Measurements from ENCODE around the gene DNAJB14. TPM values are rescaled to one million over a fixed set of nuclear protein-coding genes. Genes with fewer than 3 reads are reported as not detected.
A peak's percentile ranks its signal among the peaks of the same experiment; 100 is the strongest.

DNAJB14 gene
- polyA plus RNA-seq, 2 donors: 6.4 to 7.0 TPM

DNA sequence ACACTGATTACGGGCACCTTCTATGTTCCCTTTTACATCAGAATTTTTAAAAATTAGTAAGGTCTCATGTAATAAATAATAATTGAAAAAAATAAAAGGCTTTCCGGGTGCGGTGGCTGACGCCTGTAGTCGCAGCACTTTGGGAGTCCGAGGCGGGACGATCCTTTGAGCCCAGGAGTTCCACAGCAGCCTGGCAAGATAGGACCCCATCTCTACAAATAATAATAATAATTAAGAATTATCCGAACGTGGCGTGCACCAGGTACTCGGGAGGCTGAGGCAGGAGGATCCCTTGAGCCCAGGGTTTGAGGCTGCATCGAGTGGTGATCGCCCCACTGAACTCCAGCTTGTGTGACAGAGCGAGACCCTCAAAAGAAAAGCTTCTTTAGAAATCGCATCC, 51.4 kb downstream of the DNAJB14 start:
- Histone ChIP-seq H3K4me1 (ENCODE audit: control insufficient read depth in 2 of 2, insufficient read depth in 2 of 2, low read length in 1 of 2) (no peaks in the 10 kb centered on the region), H3K9me3 (ENCODE audit: control insufficient read depth in 2 of 2, insufficient read depth in 1 of 2, low read depth in 1 of 2, low read length in 1 of 2) (no peaks in the 10 kb centered on the region), H3K4me3 (ENCODE audit: low read depth in 1 of 2, low read length in 2 of 2) (peak overlapping the region in 1 of 2 donors; percentile 97), H3K36me3 (ENCODE audit: control insufficient read depth in 2 of 2, insufficient read depth in 2 of 2, low read length in 1 of 2) (no peaks in the 10 kb centered on the region), H3K27ac (ENCODE audit: low read depth in 2 of 2, low read length in 1 of 2) (peak overlapping the region in 1 of 2 donors; percentile 67), H3K27me3 (ENCODE audit: control insufficient read depth in 1 of 2, insufficient read depth in 2 of 2, low read length in 2 of 2) (no peaks in the 10 kb centered on the region)
- WGBS, 2 donors: 92 to 96% methylated on average over 16 of the region's 16 CpGs

GRCh38 chr4:99894161-99894997, 52.0 kb downstream of the DNAJB14 start, which contains the start of gene LAMTOR3:
TSS of gene LAMTOR3 (minus strand) at chr4:99894427. CDS start at chr4:99893963, 464 bp downstream.
- Histone ChIP-seq H3K4me1 (ENCODE audit: control insufficient read depth in 2 of 2, insufficient read depth in 2 of 2, low read length in 1 of 2) (no peaks in the 10 kb centered on the region), H3K9me3 (ENCODE audit: control insufficient read depth in 2 of 2, insufficient read depth in 1 of 2, low read depth in 1 of 2, low read length in 1 of 2) (no peaks in the 10 kb centered on the region), H3K36me3 (ENCODE audit: control insufficient read depth in 2 of 2, insufficient read depth in 2 of 2, low read length in 1 of 2) (no peaks in the 10 kb centered on the region), H3K27ac (ENCODE audit: low read depth in 2 of 2, low read length in 1 of 2) (peak within 1 kb of the TSS; percentile 92 to 96), H3K4me3 (ENCODE audit: low read depth in 1 of 2, low read length in 2 of 2) (peak within 1 kb of the TSS; percentile 83 to 97), H3K27me3 (ENCODE audit: control insufficient read depth in 1 of 2, insufficient read depth in 2 of 2, low read length in 2 of 2) (no peaks in the 10 kb centered on the region)
- WGBS, 2 donors: 3% methylated on average over 32 to 39 of the region's 40 CpGs

DNA sequence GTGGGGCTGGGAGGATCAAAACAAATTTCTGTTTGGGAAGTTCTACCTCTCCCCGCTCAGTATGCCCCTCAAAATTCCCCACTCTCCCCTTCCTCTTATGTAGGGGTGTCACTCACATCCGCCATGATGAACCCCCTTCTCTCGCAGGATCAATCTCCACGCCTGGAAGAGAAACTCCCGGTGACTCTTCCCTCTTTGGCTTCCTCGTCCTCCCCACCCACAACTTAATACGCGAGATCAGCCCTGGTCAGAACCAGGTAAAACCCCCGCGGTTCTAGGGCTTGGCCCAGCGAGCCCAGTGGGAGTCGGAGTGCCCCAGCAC, 52.6 kb downstream of the DNAJB14 start:
- peak overlapping the region; percentile 92 to 96 for H3K27ac ChIP-seq (ENCODE audit: low read depth in 2 of 2, low read length in 1 of 2)
- H3K4me3 ChIP-seq (ENCODE audit: low read depth in 1 of 2, low read length in 2 of 2): peak overlapping the region; percentile 83 to 97
- no peaks in the 10 kb centered on the region for H3K9me3 ChIP-seq (ENCODE audit: control insufficient read depth in 2 of 2, insufficient read depth in 1 of 2, low read depth in 1 of 2, low read length in 1 of 2)
- no peaks in the 10 kb centered on the region for H3K36me3 ChIP-seq (ENCODE audit: control insufficient read depth in 2 of 2, insufficient read depth in 2 of 2, low read length in 1 of 2)
- H3K27me3 ChIP-seq (ENCODE audit: control insufficient read depth in 1 of 2, insufficient read depth in 2 of 2, low read length in 2 of 2): no peaks in the 10 kb centered on the region
- 1 to 2% methylated on average over 12 of the region's 12 CpGs for WGBS, 2 donors
- H3K4me1 ChIP-seq (ENCODE audit: control insufficient read depth in 2 of 2, insufficient read depth in 2 of 2, low read length in 1 of 2): no peaks in the 10 kb centered on the region

DNA sequence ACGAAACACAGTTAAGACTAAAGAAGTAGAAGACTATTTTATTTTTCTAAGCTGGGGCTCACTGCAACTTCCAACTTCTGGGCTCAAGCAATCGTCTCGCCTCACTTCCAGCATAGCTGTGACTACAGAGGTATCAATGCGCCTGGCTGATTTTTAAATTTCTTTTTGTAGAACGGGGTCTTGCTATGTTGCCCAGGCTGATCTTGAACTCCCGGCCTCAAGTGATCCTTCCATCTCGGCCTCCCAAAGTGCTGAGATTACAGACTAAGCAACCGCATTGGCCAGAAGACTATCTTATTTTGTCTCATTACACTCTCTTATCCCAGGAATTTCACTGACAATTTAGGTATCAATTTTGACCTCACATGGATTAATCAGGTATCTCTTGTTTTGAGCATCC, 53.4 kb downstream of the DNAJB14 start:
- no peaks in the 10 kb centered on the region for H3K27me3 ChIP-seq (ENCODE audit: control insufficient read depth in 1 of 2, insufficient read depth in 2 of 2, low read length in 2 of 2)
- peak overlapping the region in 1 of 2 donors; percentile 97 for H3K4me3 ChIP-seq (ENCODE audit: low read depth in 1 of 2, low read length in 2 of 2)
- 96% methylated on average over 8 of the region's 8 CpGs for WGBS, 2 donors
- no peaks in the 10 kb centered on the region for H3K9me3 ChIP-seq (ENCODE audit: control insufficient read depth in 2 of 2, insufficient read depth in 1 of 2, low read depth in 1 of 2, low read length in 1 of 2)
- no peak overlapping the region for H3K27ac ChIP-seq (ENCODE audit: low read depth in 2 of 2, low read length in 1 of 2)
- H3K4me1 ChIP-seq (ENCODE audit: control insufficient read depth in 2 of 2, insufficient read depth in 2 of 2, low read length in 1 of 2): no peaks in the 10 kb centered on the region
- H3K36me3 ChIP-seq (ENCODE audit: control insufficient read depth in 2 of 2, insufficient read depth in 2 of 2, low read length in 1 of 2): no peaks in the 10 kb centered on the region

DNA sequence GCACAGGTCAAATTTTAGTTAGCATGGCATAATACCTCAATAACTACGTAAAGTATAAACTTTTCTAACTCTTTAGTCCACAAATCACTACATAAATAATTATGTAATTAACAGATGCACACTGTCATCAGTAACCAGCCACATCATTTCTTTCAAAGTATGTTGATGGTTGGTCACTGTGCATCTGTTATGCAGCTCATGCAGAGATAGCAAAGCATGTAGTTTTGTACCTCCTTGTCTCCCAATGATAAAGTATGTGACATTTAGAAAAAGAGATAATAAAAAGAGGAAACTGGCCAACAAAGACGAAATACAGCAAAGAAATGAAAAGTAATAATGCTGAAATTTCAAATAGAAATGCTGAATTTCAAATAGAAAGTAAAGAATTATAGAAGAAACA, 55.1 kb downstream of the DNAJB14 start:
- Histone ChIP-seq H3K4me1 (ENCODE audit: control insufficient read depth in 2 of 2, insufficient read depth in 2 of 2, low read length in 1 of 2) (no peaks in the 10 kb centered on the region), H3K4me3 (ENCODE audit: low read depth in 1 of 2, low read length in 2 of 2) (no peak overlapping the region), H3K27ac (ENCODE audit: low read depth in 2 of 2, low read length in 1 of 2) (no peak overlapping the region), H3K36me3 (ENCODE audit: control insufficient read depth in 2 of 2, insufficient read depth in 2 of 2, low read length in 1 of 2) (no peaks in the 10 kb centered on the region), H3K9me3 (ENCODE audit: control insufficient read depth in 2 of 2, insufficient read depth in 1 of 2, low read depth in 1 of 2, low read length in 1 of 2) (no peaks in the 10 kb centered on the region), H3K27me3 (ENCODE audit: control insufficient read depth in 1 of 2, insufficient read depth in 2 of 2, low read length in 2 of 2) (no peaks in the 10 kb centered on the region)
- WGBS, 2 donors: 77 to 81% methylated on average over 2 of the region's 2 CpGs

GRCh38 chr4:99887837-99888236, 58.6 kb downstream of the DNAJB14 start:
- WGBS, 2 donors: 61 to 70% methylated on average over 5 of the region's 5 CpGs
- Histone ChIP-seq H3K9me3 (ENCODE audit: control insufficient read depth in 2 of 2, insufficient read depth in 1 of 2, low read depth in 1 of 2, low read length in 1 of 2) (no peaks in the 10 kb centered on the region), H3K27me3 (ENCODE audit: control insufficient read depth in 1 of 2, insufficient read depth in 2 of 2, low read length in 2 of 2) (no peaks in the 10 kb centered on the region), H3K36me3 (ENCODE audit: control insufficient read depth in 2 of 2, insufficient read depth in 2 of 2, low read length in 1 of 2) (no peaks in the 10 kb centered on the region), H3K27ac (ENCODE audit: low read depth in 2 of 2, low read length in 1 of 2) (no peak overlapping the region), H3K4me1 (ENCODE audit: control insufficient read depth in 2 of 2, insufficient read depth in 2 of 2, low read length in 1 of 2) (no peaks in the 10 kb centered on the region), H3K4me3 (ENCODE audit: low read depth in 1 of 2, low read length in 2 of 2) (no peak overlapping the region)

GRCh38 chr4:99886146-99886545, 60.3 kb downstream of the DNAJB14 start:
- WGBS, 2 donors: 79 to 90% methylated on average over 4 of the region's 4 CpGs
- no peaks in the 10 kb centered on the region for H3K27me3 ChIP-seq (ENCODE audit: control insufficient read depth in 1 of 2, insufficient read depth in 2 of 2, low read length in 2 of 2)
- no peaks in the 10 kb centered on the region for H3K9me3 ChIP-seq (ENCODE audit: control insufficient read depth in 2 of 2, insufficient read depth in 1 of 2, low read depth in 1 of 2, low read length in 1 of 2)
- no peak overlapping the region for H3K27ac ChIP-seq (ENCODE audit: low read depth in 2 of 2, low read length in 1 of 2)
- no peaks in the 10 kb centered on the region for H3K4me1 ChIP-seq (ENCODE audit: control insufficient read depth in 2 of 2, insufficient read depth in 2 of 2, low read length in 1 of 2)
- H3K36me3 ChIP-seq (ENCODE audit: control insufficient read depth in 2 of 2, insufficient read depth in 2 of 2, low read length in 1 of 2): no peaks in the 10 kb centered on the region
- no peak overlapping the region for H3K4me3 ChIP-seq (ENCODE audit: low read depth in 1 of 2, low read length in 2 of 2)

DNA sequence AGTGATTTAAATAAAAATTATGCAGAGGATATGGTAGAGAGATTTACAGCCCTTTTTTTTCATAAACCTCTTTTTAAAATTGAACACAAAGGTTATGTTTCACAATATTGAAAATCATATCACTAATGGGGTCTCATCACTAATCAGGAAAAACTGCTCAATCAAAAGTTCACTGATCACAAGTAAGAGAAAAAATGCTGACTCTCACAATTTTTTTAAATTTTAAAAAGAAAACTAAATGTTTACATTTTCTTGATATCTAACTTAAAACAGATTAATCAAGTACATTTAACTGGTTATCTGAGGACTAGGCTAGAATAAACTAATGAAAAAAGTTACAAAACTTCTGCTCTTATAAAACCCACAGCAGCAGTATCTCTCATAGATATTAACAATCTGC, 60.7 kb downstream of the DNAJB14 start:
- Histone ChIP-seq H3K4me3 (ENCODE audit: low read depth in 1 of 2, low read length in 2 of 2) (no peak overlapping the region), H3K9me3 (ENCODE audit: control insufficient read depth in 2 of 2, insufficient read depth in 1 of 2, low read depth in 1 of 2, low read length in 1 of 2) (no peaks in the 10 kb centered on the region), H3K27ac (ENCODE audit: low read depth in 2 of 2, low read length in 1 of 2) (no peak overlapping the region), H3K27me3 (ENCODE audit: control insufficient read depth in 1 of 2, insufficient read depth in 2 of 2, low read length in 2 of 2) (no peaks in the 10 kb centered on the region), H3K36me3 (ENCODE audit: control insufficient read depth in 2 of 2, insufficient read depth in 2 of 2, low read length in 1 of 2) (no peaks in the 10 kb centered on the region), H3K4me1 (ENCODE audit: control insufficient read depth in 2 of 2, insufficient read depth in 2 of 2, low read length in 1 of 2) (no peaks in the 10 kb centered on the region)

- no peaks in the 10 kb centered on the region for H3K9me3 ChIP-seq (ENCODE audit: control insufficient read depth in 2 of 2, insufficient read depth in 1 of 2, low read depth in 1 of 2, low read length in 1 of 2)
- no peaks in the 10 kb centered on the region for H3K27me3 ChIP-seq (ENCODE audit: control insufficient read depth in 1 of 2, insufficient read depth in 2 of 2, low read length in 2 of 2)
- no peak overlapping the region for H3K27ac ChIP-seq (ENCODE audit: low read depth in 2 of 2, low read length in 1 of 2)
- no peaks in the 10 kb centered on the region for H3K4me1 ChIP-seq (ENCODE audit: control insufficient read depth in 2 of 2, insufficient read depth in 2 of 2, low read length in 1 of 2)
- H3K36me3 ChIP-seq (ENCODE audit: control insufficient read depth in 2 of 2, insufficient read depth in 2 of 2, low read length in 1 of 2): peaks cover 0 to 3% of the 10 kb centered on the region in 2 donors
- no peak overlapping the region for H3K4me3 ChIP-seq (ENCODE audit: low read depth in 1 of 2, low read length in 2 of 2)
- WGBS, 2 donors: 70 to 73% methylated on average over 2 of the region's 2 CpGs
These were observed 61.3 kb downstream of the DNAJB14 start for GRCh38 chr4:99885063-99885664.

- no peak overlapping the region for H3K4me3 ChIP-seq (ENCODE audit: low read depth in 1 of 2, low read length in 2 of 2)
- H3K4me1 ChIP-seq (ENCODE audit: control insufficient read depth in 2 of 2, insufficient read depth in 2 of 2, low read length in 1 of 2): no peaks in the 10 kb centered on the region
- H3K9me3 ChIP-seq (ENCODE audit: control insufficient read depth in 2 of 2, insufficient read depth in 1 of 2, low read depth in 1 of 2, low read length in 1 of 2): no peaks in the 10 kb centered on the region
- 77 to 84% methylated on average over 3 of the region's 3 CpGs for WGBS, 2 donors
- no peak overlapping the region for H3K27ac ChIP-seq (ENCODE audit: low read depth in 2 of 2, low read length in 1 of 2)
- H3K36me3 ChIP-seq (ENCODE audit: control insufficient read depth in 2 of 2, insufficient read depth in 2 of 2, low read length in 1 of 2): peaks cover 3 to 5% of the 10 kb centered on the region in 2 donors
- H3K27me3 ChIP-seq (ENCODE audit: control insufficient read depth in 1 of 2, insufficient read depth in 2 of 2, low read length in 2 of 2): no peaks in the 10 kb centered on the region
These were observed 67.0 kb downstream of the DNAJB14 start for GRCh38 chr4:99879458-99879857.

All from esophagus (tissue), 2 donors.